IPS-18a (cell line): ENCODE results near the gene MXD4.

Experiments
- H3K27ac ChIP-seq: one replicate; pipeline ENCODE4 v1.5.1; 2013; ENCODE audit warnings: low read length
- H3K27me3 ChIP-seq: one replicate; pipeline ENCODE4 v1.6.1; 2013; ENCODE audit warnings: mild to moderate bottlenecking, low read length; ENCODE audit not compliant: control insufficient read depth, insufficient read depth
- H3K36me3 ChIP-seq: one replicate; pipeline ENCODE4 v1.6.1; 2013; ENCODE audit warnings: low read depth, low read length; ENCODE audit not compliant: control insufficient read depth
- H3K4me1 ChIP-seq: one replicate; pipeline ENCODE4 v1.6.1; 2013; ENCODE audit warnings: low read depth, low read length; ENCODE audit not compliant: control insufficient read depth
- H3K4me3 ChIP-seq: one replicate; pipeline ENCODE4 v1.5.1; 2013; ENCODE audit warnings: low read length
- H3K9ac ChIP-seq: one replicate; pipeline ENCODE4 v1.6.1; 2013; ENCODE audit warnings: mild to moderate bottlenecking, low read length, moderate library complexity
- H3K9me3 ChIP-seq: one replicate; pipeline ENCODE4 v1.6.1; 2013; ENCODE audit warnings: low read depth, low read length; ENCODE audit not compliant: control insufficient read depth

Gene MXD4

DNA sequence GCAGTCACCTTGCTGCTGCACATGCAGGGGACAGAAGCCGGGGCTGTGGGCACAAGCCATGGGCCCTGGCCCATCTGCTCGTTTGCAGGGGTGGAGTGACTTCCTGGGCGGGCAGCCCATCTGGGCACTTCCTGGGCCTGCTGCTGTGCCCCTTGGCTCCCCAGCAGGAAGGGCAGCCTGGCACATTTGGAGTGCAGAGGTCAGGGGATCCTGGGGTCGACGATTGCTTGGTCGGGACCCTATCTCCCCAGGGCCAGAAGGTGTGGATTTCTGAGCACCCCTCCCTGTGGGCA, 10.9 kb upstream of the MXD4 start:
- Histone ChIP-seq H3K36me3 (no peaks in the 10 kb centered on the region), H3K27me3 (no peaks in the 10 kb centered on the region), H3K27ac (no peak overlapping the region), H3K4me3 (no peak overlapping the region), H3K9me3 (no peaks in the 10 kb centered on the region), H3K9ac (no peak overlapping the region), H3K4me1 (peaks cover 5% of the 10 kb centered on the region)

DNA sequence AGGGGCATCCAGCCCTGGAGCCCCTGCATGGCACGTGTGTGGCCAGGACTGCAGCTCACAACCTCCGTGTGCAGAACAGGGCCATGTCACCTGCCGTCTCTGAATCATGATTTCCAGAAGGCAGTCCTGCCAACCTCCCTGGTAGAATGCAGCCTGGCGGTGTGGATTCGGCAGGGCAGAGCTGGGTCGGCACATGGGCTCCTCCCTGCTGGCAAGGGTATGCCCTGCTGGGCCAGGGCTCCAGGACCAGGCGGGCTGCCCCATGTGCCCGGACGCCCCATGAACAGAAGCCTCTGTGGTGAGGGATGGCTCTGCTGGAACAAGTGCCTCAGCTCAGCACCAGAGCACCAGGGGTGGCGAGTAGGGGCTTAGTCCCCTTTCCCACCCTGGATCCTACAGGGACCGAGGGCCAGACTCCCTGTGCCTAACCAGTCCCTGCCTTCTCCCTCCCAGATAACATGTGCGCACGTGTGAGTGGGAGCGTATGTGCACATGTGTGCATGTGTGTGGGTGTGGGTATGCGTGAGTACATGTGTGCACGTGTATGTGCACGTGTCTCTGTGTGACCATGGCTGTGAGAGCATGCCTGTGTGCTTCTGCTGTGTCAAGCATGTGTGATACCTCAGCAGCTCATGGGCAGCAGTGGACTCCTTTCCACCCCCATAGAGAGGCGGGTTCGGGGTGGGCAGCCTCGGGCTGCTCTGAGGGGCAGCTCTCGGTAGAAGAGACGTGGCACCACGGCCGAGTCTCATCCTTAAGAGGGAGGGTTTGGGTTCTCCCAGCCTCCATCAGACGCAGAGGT, 10.3 kb upstream of the MXD4 start:
- Histone ChIP-seq H3K9ac (no peak overlapping the region), H3K4me1 (peaks cover 5% of the 10 kb centered on the region), H3K9me3 (no peaks in the 10 kb centered on the region), H3K27ac (no peak overlapping the region), H3K27me3 (no peaks in the 10 kb centered on the region), H3K36me3 (no peaks in the 10 kb centered on the region), H3K4me3 (no peak overlapping the region)

DNA sequence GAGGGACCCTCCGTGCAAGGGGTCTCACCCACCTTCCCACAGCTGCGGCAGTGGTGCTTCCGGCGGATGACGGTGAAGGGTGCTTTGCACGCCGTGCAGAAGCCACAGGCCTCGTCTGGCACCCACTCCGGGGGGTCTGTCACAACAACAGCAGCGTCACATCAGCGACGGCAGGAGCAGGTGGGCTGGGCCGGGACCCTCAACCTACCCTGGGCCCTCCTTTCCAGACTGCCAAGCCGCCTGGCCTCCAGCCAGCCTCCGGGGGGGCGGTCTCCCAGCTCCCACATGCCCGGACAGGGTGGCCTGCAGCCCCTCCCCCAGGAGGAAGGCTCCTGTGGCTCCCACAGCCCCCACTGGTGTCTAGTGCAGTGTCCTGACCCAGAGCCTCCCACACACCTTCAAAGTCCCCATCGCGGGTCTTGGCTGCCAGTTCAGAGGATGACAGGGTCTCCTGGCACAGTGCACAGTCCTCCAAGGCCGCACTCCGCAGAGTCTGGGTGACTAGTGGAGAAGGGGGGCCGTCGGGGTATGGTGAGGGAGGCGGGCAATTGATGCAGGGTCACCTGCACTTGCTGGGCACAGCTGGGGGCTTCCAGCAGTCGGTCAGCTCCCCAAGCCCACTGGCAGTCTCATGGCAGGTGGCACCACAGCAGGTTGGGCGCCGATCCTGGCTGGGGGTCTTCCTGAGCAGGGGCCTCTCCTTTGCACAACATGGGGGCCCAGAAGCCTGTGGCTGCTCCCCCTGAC, 9.5 kb upstream of the MXD4 start:
- H3K9ac ChIP-seq = no peak overlapping the region
- peaks cover 5% of the 10 kb centered on the region for H3K4me1 ChIP-seq
- no peak overlapping the region for H3K27ac ChIP-seq
- H3K4me3 ChIP-seq = no peak overlapping the region
- H3K27me3 ChIP-seq = no peaks in the 10 kb centered on the region
- H3K36me3 ChIP-seq = no peaks in the 10 kb centered on the region
- no peaks in the 10 kb centered on the region for H3K9me3 ChIP-seq

DNA sequence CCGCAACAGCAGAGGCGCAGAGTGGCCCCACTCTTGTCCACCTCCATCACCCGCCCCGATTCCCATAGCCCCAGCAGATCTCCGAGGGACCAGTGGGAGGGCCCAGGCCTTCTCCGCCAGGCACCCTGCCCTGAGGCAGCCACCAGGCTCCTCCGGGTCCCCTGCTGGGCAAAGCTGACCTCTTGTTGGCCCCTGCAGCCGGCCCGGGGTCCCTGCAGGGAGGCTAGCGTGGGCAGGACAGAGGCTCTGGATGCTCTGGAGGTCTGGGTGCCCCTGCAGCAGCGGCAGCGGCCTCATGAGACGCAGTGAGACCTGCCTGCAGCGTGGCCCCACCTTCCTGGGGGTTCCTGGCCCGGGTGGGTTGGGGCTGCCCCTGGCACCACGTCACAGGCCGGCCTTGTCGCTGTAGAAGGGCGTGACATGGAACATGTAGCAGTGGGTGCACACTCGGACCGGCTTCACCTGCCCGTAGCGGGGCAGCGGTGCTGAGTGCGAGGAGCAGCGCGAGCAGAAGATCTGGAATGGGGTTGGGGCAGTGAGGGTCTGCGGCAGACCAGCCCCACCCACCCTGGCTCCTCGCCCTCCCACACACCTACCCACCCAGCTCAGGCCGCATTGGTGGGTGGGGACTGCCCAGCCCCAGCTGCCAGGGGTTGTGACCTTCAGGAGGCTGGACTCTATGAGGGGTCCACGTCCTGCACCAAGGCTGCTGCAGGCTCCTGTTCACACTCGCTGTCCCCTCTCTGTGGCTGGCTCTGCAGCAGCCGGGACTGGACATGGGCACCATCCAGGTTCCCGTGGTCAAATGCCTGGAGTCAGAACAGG, 8.6 kb upstream of the MXD4 start:
- H3K36me3 ChIP-seq = no peaks in the 10 kb centered on the region
- H3K27me3 ChIP-seq = no peaks in the 10 kb centered on the region

DNA sequence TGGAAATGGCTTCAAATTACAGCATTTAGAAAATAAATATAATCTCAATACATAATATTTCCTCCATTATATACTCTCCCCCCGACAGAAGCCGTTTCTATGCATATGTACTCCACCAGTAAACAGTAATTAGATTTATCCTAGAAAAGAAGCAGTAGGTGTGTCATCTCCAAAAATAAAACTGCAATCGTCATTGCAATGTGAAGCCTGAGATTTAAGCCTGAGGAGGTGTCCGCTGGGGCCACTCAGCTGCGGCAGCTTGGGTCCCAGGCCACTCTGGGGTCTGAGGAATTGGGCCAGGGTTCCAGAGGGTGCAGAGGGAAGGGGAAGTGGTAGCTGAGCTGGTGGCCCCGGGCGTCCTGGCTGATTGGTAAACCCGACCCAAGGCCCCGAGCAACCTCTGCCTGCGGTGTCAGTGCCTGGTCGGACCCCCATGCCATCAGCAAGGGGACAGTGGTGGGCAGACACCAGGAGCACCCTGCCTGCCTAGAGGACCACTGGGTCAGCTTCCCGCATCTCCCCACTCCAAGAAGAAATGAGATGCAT, 7.8 kb upstream of the MXD4 start:
- Histone ChIP-seq H3K4me3 (no peak overlapping the region), H3K9me3 (no peaks in the 10 kb centered on the region), H3K9ac (no peak overlapping the region), H3K36me3 (no peaks in the 10 kb centered on the region), H3K4me1 (peaks cover 5% of the 10 kb centered on the region), H3K27me3 (no peaks in the 10 kb centered on the region), H3K27ac (no peak overlapping the region)

More for the DNA sequence above, 8.6 kb upstream of the MXD4 start:
- H3K4me1 ChIP-seq = peaks cover 5% of the 10 kb centered on the region
- no peak overlapping the region for H3K9ac ChIP-seq
- H3K27ac ChIP-seq = no peak overlapping the region
- H3K4me3 ChIP-seq = no peak overlapping the region
- no peaks in the 10 kb centered on the region for H3K9me3 ChIP-seq

DNA sequence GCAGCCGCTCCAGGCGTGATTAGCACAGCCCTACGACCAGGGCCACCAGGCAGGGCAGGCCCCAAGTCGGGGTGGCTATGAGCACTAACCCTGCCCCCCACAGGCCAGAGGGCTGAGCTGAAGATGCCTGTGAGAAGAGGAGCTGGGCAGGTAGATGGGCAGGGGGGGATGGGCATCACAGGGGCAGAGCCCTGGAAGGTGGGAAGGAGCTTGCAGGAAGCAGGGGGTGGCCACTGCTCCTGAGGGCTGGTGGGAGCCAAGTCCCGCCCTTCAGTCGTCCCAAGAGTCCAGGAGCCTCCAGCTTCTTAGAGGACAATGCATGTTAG, 7.3 kb upstream of the MXD4 start:
- Histone ChIP-seq H3K4me1 (peaks cover 8% of the 10 kb centered on the region), H3K36me3 (no peaks in the 10 kb centered on the region), H3K27ac (no peak overlapping the region), H3K9me3 (no peaks in the 10 kb centered on the region), H3K27me3 (no peaks in the 10 kb centered on the region), H3K4me3 (no peak overlapping the region), H3K9ac (no peak overlapping the region)

DNA sequence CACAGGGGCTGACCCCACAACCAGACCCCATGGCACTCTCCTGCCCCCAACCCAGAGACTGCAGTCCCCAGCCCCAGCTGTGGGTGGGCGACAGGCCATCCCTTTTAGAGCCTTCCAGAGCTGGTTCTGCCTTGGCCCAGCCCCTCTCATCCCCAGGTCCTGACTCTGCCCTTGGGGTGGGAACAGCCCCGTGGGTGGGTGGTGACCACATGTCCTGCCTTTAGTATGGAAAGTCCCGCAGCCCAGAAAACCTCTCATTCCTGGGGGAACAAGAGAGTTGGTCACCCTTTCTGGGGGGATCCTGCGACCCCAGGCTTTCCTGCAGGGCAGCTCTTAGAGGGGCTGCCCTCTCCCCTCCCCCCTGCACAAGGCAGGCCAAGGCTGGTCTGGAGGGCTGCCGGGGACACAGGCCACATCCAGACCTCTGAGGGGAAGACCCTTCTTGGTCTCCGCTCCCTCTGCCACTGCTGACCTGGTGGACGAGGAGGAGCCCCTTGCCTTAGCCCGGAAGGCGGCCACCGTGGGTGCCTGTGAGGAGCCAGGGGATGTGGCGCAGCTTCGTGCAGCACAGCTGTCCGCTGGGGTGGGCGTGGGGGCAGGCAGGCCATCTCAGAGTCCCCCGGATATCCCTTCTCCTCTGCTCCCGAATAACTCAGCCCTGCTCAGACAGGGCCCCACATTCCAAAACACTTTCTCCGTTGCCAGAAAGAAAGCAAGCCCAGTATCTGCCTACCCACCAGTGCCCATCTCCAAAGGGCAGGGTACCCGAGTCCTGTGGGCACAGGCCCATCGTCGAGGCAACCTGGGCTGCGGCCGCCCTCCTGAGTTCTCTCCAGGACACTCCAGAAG, 6.7 kb upstream of the MXD4 start:
- no peak overlapping the region for H3K27ac ChIP-seq
- H3K4me3 ChIP-seq = no peak overlapping the region
- no peaks in the 10 kb centered on the region for H3K27me3 ChIP-seq
- H3K9me3 ChIP-seq = no peaks in the 10 kb centered on the region
- H3K9ac ChIP-seq = no peak overlapping the region
- H3K36me3 ChIP-seq = no peaks in the 10 kb centered on the region
- H3K4me1 ChIP-seq = peaks cover 12% of the 10 kb centered on the region

DNA sequence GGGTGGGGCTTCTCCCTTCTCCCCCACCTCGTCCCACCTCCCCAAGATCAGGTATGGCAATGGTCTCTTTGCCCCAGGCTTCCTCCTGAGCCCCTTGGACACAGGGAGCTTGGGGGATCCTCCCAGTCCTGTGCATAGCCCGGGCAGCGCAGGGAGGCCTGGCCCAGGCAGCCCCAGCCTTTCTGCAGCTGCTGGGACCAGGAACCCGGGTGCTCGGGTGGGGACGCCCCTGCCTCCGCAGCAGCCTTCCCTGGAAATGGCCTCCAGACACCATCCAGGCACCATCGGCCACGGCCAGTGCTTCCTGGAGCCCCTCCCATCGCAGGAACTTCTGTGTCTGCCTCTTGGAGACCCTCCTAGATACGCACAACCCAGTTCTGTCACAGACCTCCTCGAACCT, 5.9 kb upstream of the MXD4 start:
- no peak overlapping the region for H3K9ac ChIP-seq
- no peak overlapping the region for H3K4me3 ChIP-seq
- H3K36me3 ChIP-seq = no peaks in the 10 kb centered on the region
- peaks cover 12% of the 10 kb centered on the region for H3K4me1 ChIP-seq
- no peak overlapping the region for H3K27ac ChIP-seq
- H3K27me3 ChIP-seq = no peaks in the 10 kb centered on the region
- H3K9me3 ChIP-seq = no peaks in the 10 kb centered on the region

DNA sequence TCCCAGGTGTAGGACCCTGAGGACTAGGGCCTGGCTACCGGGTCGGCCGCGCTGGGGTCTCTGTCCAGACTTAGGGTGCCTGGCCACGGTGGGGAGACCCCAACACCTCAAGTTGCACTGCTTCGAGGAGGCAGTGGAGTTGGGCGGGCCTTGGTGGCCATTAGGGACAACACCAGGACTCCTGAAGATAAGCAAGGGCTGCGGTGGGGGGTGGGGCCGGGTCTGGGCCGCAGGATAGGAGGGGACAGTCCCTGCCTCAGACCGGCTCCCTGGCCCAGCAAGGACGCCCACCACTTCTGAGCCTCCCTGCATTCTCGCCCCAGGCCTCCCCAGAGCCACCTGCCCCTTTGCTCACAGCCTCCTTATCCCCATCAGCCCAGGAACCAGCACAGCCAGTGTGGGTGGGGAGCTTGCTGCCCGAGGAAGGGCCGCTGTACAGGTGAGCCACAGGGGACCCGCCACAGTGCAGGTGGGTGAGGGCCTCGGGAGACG, 5.5 kb upstream of the MXD4 start:
- H3K36me3 ChIP-seq = no peaks in the 10 kb centered on the region
- H3K9me3 ChIP-seq = no peaks in the 10 kb centered on the region
- no peak overlapping the region for H3K27ac ChIP-seq
- no peak overlapping the region for H3K9ac ChIP-seq
- peaks cover 12% of the 10 kb centered on the region for H3K4me1 ChIP-seq
- H3K4me3 ChIP-seq = no peak overlapping the region
- H3K27me3 ChIP-seq = no peaks in the 10 kb centered on the region

DNA sequence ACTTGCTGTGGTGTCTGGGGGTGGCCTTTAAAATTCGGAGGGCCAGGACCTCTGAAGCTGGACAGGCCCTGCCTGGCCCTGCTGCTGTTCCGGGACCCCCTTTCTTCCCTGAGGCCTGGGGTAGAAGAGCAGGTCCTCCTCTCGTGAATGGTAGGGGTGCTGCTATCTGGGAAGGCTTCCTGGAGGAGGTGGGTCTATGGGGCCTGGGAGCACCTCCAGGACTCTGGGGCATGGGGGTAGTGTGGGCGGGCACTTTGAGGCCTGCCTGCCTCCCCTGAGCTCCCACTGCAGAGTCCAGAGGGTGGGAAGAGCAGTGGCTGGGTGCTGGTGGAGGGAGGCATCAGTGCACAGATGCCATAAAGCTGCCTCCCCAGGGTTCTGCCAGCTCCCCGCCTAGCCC, 4.9 kb upstream of the MXD4 start:
- Histone ChIP-seq H3K9me3 (no peaks in the 10 kb centered on the region), H3K36me3 (no peaks in the 10 kb centered on the region), H3K4me3 (no peak overlapping the region), H3K27ac (no peak overlapping the region), H3K4me1 (peaks cover 12% of the 10 kb centered on the region), H3K9ac (no peak overlapping the region), H3K27me3 (no peaks in the 10 kb centered on the region)

DNA sequence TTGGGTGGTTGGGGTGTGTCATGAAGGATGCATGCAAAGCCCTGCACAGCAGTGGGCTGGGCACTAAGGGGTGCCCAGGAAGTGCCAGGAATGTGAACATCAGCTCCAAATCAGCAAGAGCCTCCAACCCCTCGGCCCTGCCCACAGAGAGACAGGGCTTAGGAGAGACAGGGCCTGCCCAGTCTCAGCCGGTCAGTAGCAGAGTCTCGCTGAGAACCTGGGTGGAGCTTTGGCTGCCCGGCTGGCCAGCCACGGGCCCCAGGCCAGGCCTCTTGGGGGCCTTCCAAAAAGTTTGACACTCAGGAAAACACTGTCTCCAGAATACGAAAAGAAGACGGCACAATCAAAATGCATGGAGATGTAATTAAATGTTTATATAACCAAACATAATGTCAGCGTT, 4.3 kb upstream of the MXD4 start:
- Histone ChIP-seq H3K9ac (no peak overlapping the region), H3K4me1 (peaks cover 12% of the 10 kb centered on the region), H3K27me3 (no peaks in the 10 kb centered on the region), H3K4me3 (no peak overlapping the region), H3K9me3 (no peaks in the 10 kb centered on the region), H3K27ac (no peak overlapping the region), H3K36me3 (no peaks in the 10 kb centered on the region)
